CD14-positive monocyte (primary cell): ENCODE results near the gene EMC8. TPM values are rescaled to one million over a fixed set of nuclear protein-coding genes. Genes with fewer than 3 reads are reported as not detected.

Experiments
- DNase-seq, 3 donors: peaks; one replicate each; pipeline ENCODE4 v3.0.0-alpha.2; 2011 to 2022
- H2AFZ ChIP-seq: 2 replicates; pipeline ENCODE4 v1.6.0; 2012; ENCODE audit warnings: mild to moderate bottlenecking, low read depth, low read length, inconsistent platforms; ENCODE audit not compliant: insufficient read depth, poor library complexity, severe bottlenecking
- H3K27ac ChIP-seq, 2 donors: 1 replicate in 1 of 2; 2 replicates in 1 of 2; pipeline ENCODE4 v1.5.1; 2012 to 2013; ENCODE audit warnings: low read length in 2 of 2, control low read depth in 1 of 2, inconsistent platforms in 1 of 2, low read depth in 1 of 2, mild to moderate bottlenecking in 1 of 2
- H3K27me3 ChIP-seq, 2 donors: one replicate each; pipeline versions ENCODE4 v1.6.0 to v1.6.1; 2011 to 2013; ENCODE audit warnings: low read length in 2 of 2; ENCODE audit not compliant: control insufficient read depth in 2 of 2, insufficient read depth in 2 of 2
- H3K36me3 ChIP-seq, 2 donors: replicated peaks in 1 of 2; 1 replicate in 1 of 2; 2 replicates in 1 of 2; pipeline versions ENCODE4 v1.5.1 to v1.6.1; 2012 to 2013; ENCODE audit warnings: low read length in 2 of 2, control low read depth in 1 of 2, inconsistent platforms in 1 of 2, mild to moderate bottlenecking in 1 of 2; ENCODE audit not compliant: insufficient read depth in 2 of 2, control insufficient read depth in 1 of 2
- H3K4me1 ChIP-seq, 2 donors: 1 replicate in 1 of 2; 2 replicates in 1 of 2; pipeline versions ENCODE4 v1.5.1 to v1.6.1; 2012 to 2013; ENCODE audit warnings: low read length in 2 of 2, control low read depth in 1 of 2, inconsistent platforms in 1 of 2, mild to moderate bottlenecking in 1 of 2, moderate library complexity in 1 of 2; ENCODE audit not compliant: insufficient read depth in 2 of 2, control insufficient read depth in 1 of 2
- H3K4me2 ChIP-seq: replicated peaks from 2 replicates; pipeline ENCODE3; 2012; ENCODE audit warnings: low read length, moderate library complexity, mild to moderate bottlenecking; ENCODE audit not compliant: poor library complexity, severe bottlenecking; ENCODE audit errors: extremely low read depth
- H3K4me3 ChIP-seq, 3 experiments: fragments of 200-600 bp in 1 of 3; sonication (generic) in 1 of 3; replicated peaks in 1 of 3; 1 replicate in 2 of 3; 2 replicates in 1 of 3; pipeline ENCODE4 v1.5.1; 2011 to 2013; ENCODE audit warnings: low read length in 3 of 3, mild to moderate bottlenecking in 3 of 3, control low read depth in 2 of 3, low read depth in 2 of 3, inconsistent platforms in 1 of 3, moderate library complexity in 1 of 3
- H3K79me2 ChIP-seq: 2 replicates; pipeline ENCODE4 v1.6.0; 2012; ENCODE audit warnings: mild to moderate bottlenecking, control low read depth, inconsistent platforms, low read length, moderate library complexity; ENCODE audit not compliant: insufficient read depth
- H3K9ac ChIP-seq: 2 replicates; pipeline ENCODE4 v1.6.0; 2017; ENCODE audit warnings: low read length, mild to moderate bottlenecking; ENCODE audit not compliant: insufficient read depth, poor library complexity, severe bottlenecking
- H3K9me3 ChIP-seq, 2 donors: replicated peaks in 1 of 2; 1 replicate in 1 of 2; 2 replicates in 1 of 2; pipeline versions ENCODE4 v1.5.1 to v1.6.1; 2012 to 2013; ENCODE audit warnings: low read length in 2 of 2, control low read depth in 1 of 2; ENCODE audit not compliant: control insufficient read depth in 1 of 2, insufficient read depth in 1 of 2
- H4K20me1 ChIP-seq: 2 replicates; pipeline ENCODE4 v1.6.0; 2012; ENCODE audit warnings: mild to moderate bottlenecking, low read length, control low read depth, moderate library complexity; ENCODE audit not compliant: insufficient read depth
- H3K27ac Mint-ChIP-seq, 7 donors: one replicate each; pipeline ENCODE4 v1.8.0; 2020; ENCODE audit warnings: mild to moderate bottlenecking in 7 of 7, mixed read lengths in 7 of 7, moderate library complexity in 6 of 7, inconsistent platforms in 2 of 7
- H3K27me3 Mint-ChIP-seq, 3 donors: one replicate each; pipeline ENCODE4 v1.8.0; 2021 to 2022; ENCODE audit warnings: low read depth in 3 of 3, mild to moderate bottlenecking in 3 of 3, mixed read lengths in 3 of 3, moderate library complexity in 3 of 3, inconsistent platforms in 1 of 3
- H3K36me3 Mint-ChIP-seq, 2 donors: one replicate each; pipeline ENCODE4 v1.8.0; 2020; ENCODE audit warnings: mixed read lengths in 2 of 2, inconsistent platforms in 1 of 2, mild to moderate bottlenecking in 1 of 2
- H3K4me1 Mint-ChIP-seq: one replicate; pipeline ENCODE4 v1.8.0; 2020; ENCODE audit warnings: mild to moderate bottlenecking, mixed read lengths
- H3K4me3 Mint-ChIP-seq, 2 donors: one replicate each; pipeline ENCODE4 v1.8.0; 2020; ENCODE audit warnings: mild to moderate bottlenecking in 2 of 2, mixed read lengths in 2 of 2, moderate library complexity in 1 of 2
- H3K9me3 Mint-ChIP-seq, 7 donors: one replicate each; pipeline ENCODE4 v1.8.0; 2020 to 2022; ENCODE audit warnings: mixed read lengths in 7 of 7, mild to moderate bottlenecking in 6 of 7, moderate library complexity in 6 of 7, inconsistent platforms in 2 of 7
- WGBS: methylation state at CpG from one replicate; pipeline ENCODE4 v1.1.5; 2013; ENCODE audit warnings: missing lambda C conversion rate; ENCODE audit not compliant: insufficient coverage; 5-methylcytosine and 5-hydroxymethylcytosine counted together
- intact Hi-C, 2 donors: fragments of 100-400 bp; cut with micrococcal nuclease; formaldehyde crosslinking; loops; one replicate each; pipeline versions ENCODE4 v1.15.0 to v1.15.1; 2023
- polyA plus RNA-seq, 3 donors: library from polyadenylated mRNA; depleted of rRNA in 1 of 3; unstranded in 2 of 3; stranded (reverse) in 1 of 3; fragments of 300-500 nt in 2 of 3; fragments of >200 nt in 1 of 3; fragmentation: Illumina TruSeq in 2 of 3; gene quantifications; 1 replicate in 2 of 3; 2 replicates in 1 of 3; pipeline ENCODE4 v1.2.3, GENCODE V29; 2012 to 2021
- TF ChIP-seq, protein P1 (sequence below): fragments of 200-600 bp; IDR thresholded peaks from one replicate; pipeline ENCODE4 v1.8.0; 2022; ENCODE audit warnings: antibody characterized with exemption, mild to moderate bottlenecking

Gene EMC8
- polyA plus RNA-seq, 3 donors, result 28.2 to 30.0 (median 29.9) TPM

DNA sequence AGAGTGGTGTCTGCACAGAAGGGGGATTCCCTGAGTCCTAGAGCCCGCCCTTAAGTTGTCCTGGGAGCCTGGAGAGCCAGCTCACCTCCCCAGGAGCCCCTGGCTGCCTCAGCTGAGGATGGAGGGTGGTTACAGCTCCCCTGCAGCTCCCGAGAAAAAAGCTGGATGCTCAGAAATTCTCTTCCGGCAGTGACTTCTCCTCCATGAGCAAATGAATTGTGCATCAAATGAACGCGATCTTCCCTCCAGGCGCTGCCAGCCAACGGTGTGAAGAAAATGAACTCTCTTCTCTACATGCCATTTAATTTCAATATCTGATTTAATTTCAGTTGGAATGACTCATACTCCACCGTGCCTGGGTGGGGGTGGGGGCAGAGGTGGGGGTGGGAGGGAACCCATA is 34.1 kb downstream of the EMC8 start:
- H3K9ac ChIP-seq, result no peak overlapping the region
- peaks cover 49% of the 10 kb centered on the region for H3K4me1 Mint-ChIP-seq
- H3K4me2 ChIP-seq, result no peak overlapping the region
- no peak for DNase-seq
- 93% methylated on average over 4 of the region's 8 CpGs for WGBS
- no peak overlapping the region for H3K27ac ChIP-seq
- H3K36me3 ChIP-seq, result no peaks in the 10 kb centered on the region
- H3K27me3 Mint-ChIP-seq, result peaks cover 8 to 14% (median 8%) of the 10 kb centered on the region in 3 donors
- no peaks in the 10 kb centered on the region for H3K9me3 ChIP-seq
- H3K9me3 Mint-ChIP-seq, result peaks cover 0 to 1% (median 0%) of the 10 kb centered on the region in 7 donors
- no peak overlapping the region for H3K4me3 ChIP-seq
- no peak overlapping the region for H2AFZ ChIP-seq
- intact Hi-C loops, result loop anchor here in 1 of 2 donors (2.0 kb wide), 1 partner anchor 48 kb away; no protein-coding TSS in a partner anchor
- no peaks in the 10 kb centered on the region for H3K27me3 ChIP-seq
- no peak overlapping the region for H3K4me3 Mint-ChIP-seq
- H3K4me1 ChIP-seq, result peaks cover 42 to 52% of the 10 kb centered on the region in 2 donors
- no peaks in the 10 kb centered on the region for H3K36me3 Mint-ChIP-seq
- H3K79me2 ChIP-seq, result no peaks in the 10 kb centered on the region
- no peak overlapping the region for H3K27ac Mint-ChIP-seq
- TF ChIP-seq, protein P1, sequence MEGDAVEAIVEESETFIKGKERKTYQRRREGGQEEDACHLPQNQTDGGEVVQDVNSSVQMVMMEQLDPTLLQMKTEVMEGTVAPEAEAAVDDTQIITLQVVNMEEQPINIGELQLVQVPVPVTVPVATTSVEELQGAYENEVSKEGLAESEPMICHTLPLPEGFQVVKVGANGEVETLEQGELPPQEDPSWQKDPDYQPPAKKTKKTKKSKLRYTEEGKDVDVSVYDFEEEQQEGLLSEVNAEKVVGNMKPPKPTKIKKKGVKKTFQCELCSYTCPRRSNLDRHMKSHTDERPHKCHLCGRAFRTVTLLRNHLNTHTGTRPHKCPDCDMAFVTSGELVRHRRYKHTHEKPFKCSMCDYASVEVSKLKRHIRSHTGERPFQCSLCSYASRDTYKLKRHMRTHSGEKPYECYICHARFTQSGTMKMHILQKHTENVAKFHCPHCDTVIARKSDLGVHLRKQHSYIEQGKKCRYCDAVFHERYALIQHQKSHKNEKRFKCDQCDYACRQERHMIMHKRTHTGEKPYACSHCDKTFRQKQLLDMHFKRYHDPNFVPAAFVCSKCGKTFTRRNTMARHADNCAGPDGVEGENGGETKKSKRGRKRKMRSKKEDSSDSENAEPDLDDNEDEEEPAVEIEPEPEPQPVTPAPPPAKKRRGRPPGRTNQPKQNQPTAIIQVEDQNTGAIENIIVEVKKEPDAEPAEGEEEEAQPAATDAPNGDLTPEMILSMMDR, result no peak
- no peaks in the 10 kb centered on the region for H4K20me1 ChIP-seq

DNA sequence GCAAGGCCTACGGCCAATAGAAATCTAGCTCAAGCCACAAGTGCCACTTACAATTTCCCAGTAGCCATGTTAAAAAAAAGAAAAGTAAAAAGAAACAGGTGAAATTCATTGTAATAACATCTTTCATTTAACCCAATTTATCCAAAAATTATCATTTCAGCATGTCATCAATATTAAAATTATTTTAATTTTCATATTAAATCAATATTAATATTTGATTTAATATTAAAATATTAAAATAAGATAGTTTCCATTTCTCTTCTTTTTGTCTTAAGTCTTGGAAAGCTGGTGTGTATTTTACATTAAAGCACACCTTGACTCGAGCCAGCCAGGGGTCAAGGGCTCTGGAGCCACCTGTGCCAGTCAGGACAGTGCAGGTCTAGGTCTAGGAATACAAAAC is 35.7 kb downstream of the EMC8 start:
- intact Hi-C loops, result loop anchor here in 1 of 2 donors (2.0 kb wide), 1 partner anchor 47 kb away; no protein-coding TSS in a partner anchor
- no peaks in the 10 kb centered on the region for H4K20me1 ChIP-seq
- H3K27me3 ChIP-seq, result no peaks in the 10 kb centered on the region
- H3K79me2 ChIP-seq, result no peaks in the 10 kb centered on the region
- no peak overlapping the region for H2AFZ ChIP-seq
- 100% methylated on average over 1 of the region's 2 CpGs for WGBS
- H3K4me1 ChIP-seq, result peaks cover 57 to 68% of the 10 kb centered on the region in 2 donors
- no peak overlapping the region for H3K4me2 ChIP-seq
- no peak overlapping the region for H3K27ac ChIP-seq
- no peak overlapping the region for H3K4me3 Mint-ChIP-seq
- H3K36me3 ChIP-seq, result no peaks in the 10 kb centered on the region
- H3K36me3 Mint-ChIP-seq, result no peaks in the 10 kb centered on the region
- H3K4me3 ChIP-seq, result no peak overlapping the region
- H3K27me3 Mint-ChIP-seq, result peaks cover 9 to 18% (median 11%) of the 10 kb centered on the region in 3 donors
- DNase-seq, result no peak
- H3K4me1 Mint-ChIP-seq, result peaks cover 65% of the 10 kb centered on the region
- H3K9me3 Mint-ChIP-seq, result peaks cover 0 to 6% (median 2%) of the 10 kb centered on the region in 7 donors
- TF ChIP-seq, protein P1, result no peak
- no peaks in the 10 kb centered on the region for H3K9me3 ChIP-seq
- no peak overlapping the region for H3K27ac Mint-ChIP-seq
- H3K9ac ChIP-seq, result no peak overlapping the region
